ENCODE results near the gene MFSD11.

DNA sequence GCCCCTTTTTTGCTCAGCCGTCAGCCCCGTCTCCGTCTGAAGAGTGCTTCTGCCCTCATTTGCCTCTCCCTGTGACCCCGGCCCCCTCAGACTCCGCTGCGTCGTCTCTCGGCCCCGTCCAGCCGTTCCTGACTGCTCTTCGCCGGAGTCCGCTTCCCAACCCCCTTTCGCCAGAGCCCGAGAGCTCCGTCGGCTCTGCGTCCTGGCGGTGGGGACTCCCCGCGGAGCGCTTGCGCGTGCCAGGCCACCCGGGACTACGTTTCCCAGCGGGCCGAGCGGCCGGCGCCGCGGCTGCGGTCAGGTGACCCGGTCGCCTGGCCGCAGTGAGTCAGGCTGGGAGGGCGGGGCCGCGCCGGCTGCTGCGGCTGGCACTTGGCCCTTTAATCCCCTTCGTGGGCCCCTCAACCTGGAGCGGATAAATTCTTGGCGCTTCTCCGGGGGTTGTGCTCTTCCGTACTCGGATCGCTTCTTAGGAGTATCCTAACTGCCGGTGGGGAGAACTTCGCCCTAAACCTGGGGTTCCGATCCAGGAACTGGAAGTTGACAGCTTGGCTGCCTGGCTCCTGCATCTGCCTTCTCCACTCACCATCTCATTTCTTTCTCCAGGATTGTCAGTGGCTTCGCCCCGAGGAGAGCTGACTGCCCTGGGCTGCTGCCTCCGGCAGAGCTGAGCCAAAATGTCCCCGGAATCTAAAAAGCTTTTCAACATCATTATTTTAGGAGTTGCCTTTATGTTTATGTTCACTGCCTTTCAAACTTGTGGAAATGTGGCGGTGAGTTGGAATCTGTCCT, at the start of gene MFSD11:
- TF ChIP-seq CTCF (IDR thresholded peaks at IDR 0.05) (peak in 1 of 4 experiments; percentile 35), POLR2A (IDR thresholded peaks at IDR 0.05) (peak; percentile 54), POLR2AphosphoS5 (IDR thresholded peaks at IDR 0.05) (no peak)
